ENCODE results near the gene KCNB1. TPM values are rescaled to one million over a fixed set of nuclear protein-coding genes. Genes with fewer than 3 reads are reported as not detected.
A peak's percentile ranks its signal among the peaks of the same experiment; 100 is the strongest.

KCNB1 gene
- total RNA-seq, 1 experiment from 2014 or later = 0.31 TPM

- DNase-seq (ENCODE audit: low spot score) = no peak
Measured at GRCh38 chr20:49470922-49471321, 11.5 kb downstream of the KCNB1 start.

- DNase-seq (ENCODE audit: low spot score) = no peak
Measured at GRCh38 chr20:49469060-49469459, 13.4 kb downstream of the KCNB1 start.

- DNase-seq (ENCODE audit: low spot score) = no peak
Measured at GRCh38 chr20:49468412-49468811, 14.1 kb downstream of the KCNB1 start.

GRCh38 chr20:49466114-49466912, 16.2 kb downstream of the KCNB1 start:
- no peak for DNase-seq (ENCODE audit: low spot score)

GRCh38 chr20:49464556-49464955, 17.9 kb downstream of the KCNB1 start:
- DNase-seq (ENCODE audit: low spot score) = no peak

GRCh38 chr20:49462626-49463025, 19.8 kb downstream of the KCNB1 start:
- no peak for DNase-seq (ENCODE audit: low spot score)

GRCh38 chr20:49461894-49462620, 20.4 kb downstream of the KCNB1 start:
- DNase-seq (ENCODE audit: low spot score) = no peak

GRCh38 chr20:49460916-49461315, 21.6 kb downstream of the KCNB1 start:
- DNase-seq (ENCODE audit: low spot score) = peak; percentile 73

GRCh38 chr20:49460131-49460530, 22.3 kb downstream of the KCNB1 start:
- DNase-seq (ENCODE audit: low spot score) = no peak

- no peak for DNase-seq (ENCODE audit: low spot score)
Measured at GRCh38 chr20:49459684-49460083, 22.8 kb downstream of the KCNB1 start.

- no peak for DNase-seq (ENCODE audit: low spot score)
Measured at GRCh38 chr20:49457444-49457843, 25.0 kb downstream of the KCNB1 start.

GRCh38 chr20:49456646-49457045, 25.8 kb downstream of the KCNB1 start:
- no peak for DNase-seq (ENCODE audit: low spot score)

- no peak for DNase-seq (ENCODE audit: low spot score)
Measured at GRCh38 chr20:49455691-49456090, 26.8 kb downstream of the KCNB1 start.

GRCh38 chr20:49452011-49452482, 30.4 kb downstream of the KCNB1 start:
- peak; percentile 45 for DNase-seq (ENCODE audit: low spot score)

GRCh38 chr20:49450281-49450721, 32.2 kb downstream of the KCNB1 start:
- no peak for DNase-seq (ENCODE audit: low spot score)

GRCh38 chr20:49448917-49449316, 33.6 kb downstream of the KCNB1 start:
- no peak for DNase-seq (ENCODE audit: low spot score)

- no peak for DNase-seq (ENCODE audit: low spot score)
Measured at GRCh38 chr20:49447946-49448809, 34.3 kb downstream of the KCNB1 start.

GRCh38 chr20:49447364-49447763, 35.1 kb downstream of the KCNB1 start:
- no peak for DNase-seq (ENCODE audit: low spot score)

GRCh38 chr20:49446808-49447207, 35.7 kb downstream of the KCNB1 start:
- DNase-seq (ENCODE audit: low spot score) = no peak

- no peak for DNase-seq (ENCODE audit: low spot score)
Measured at GRCh38 chr20:49446080-49446479, 36.4 kb downstream of the KCNB1 start.

GRCh38 chr20:49445176-49445575, 37.3 kb downstream of the KCNB1 start:
- peak; percentile 35 for DNase-seq (ENCODE audit: low spot score)

GRCh38 chr20:49444553-49444990, 37.9 kb downstream of the KCNB1 start:
- DNase-seq (ENCODE audit: low spot score) = no peak
